Astrocyte (in vitro differentiated cells and primary cell): Measurements from ENCODE around the gene HOXD10.

Source experiments
- EZH2 ChIP-seq: IDR thresholded peaks from 2 replicates; pipeline ENCODE4 v1.6.1; 2012; ENCODE audit warnings: mild to moderate bottlenecking, low read length, inconsistent platforms; ENCODE audit not compliant: insufficient read depth
- TF ChIP-seq, protein P1 (sequence below): IDR thresholded peaks from 2 replicates; pipeline ENCODE4 v1.5.1; 2011; ENCODE audit warnings: low read depth, mild to moderate bottlenecking, inconsistent platforms, low read length, moderate library complexity; ENCODE audit not compliant: insufficient read depth

DNA sequence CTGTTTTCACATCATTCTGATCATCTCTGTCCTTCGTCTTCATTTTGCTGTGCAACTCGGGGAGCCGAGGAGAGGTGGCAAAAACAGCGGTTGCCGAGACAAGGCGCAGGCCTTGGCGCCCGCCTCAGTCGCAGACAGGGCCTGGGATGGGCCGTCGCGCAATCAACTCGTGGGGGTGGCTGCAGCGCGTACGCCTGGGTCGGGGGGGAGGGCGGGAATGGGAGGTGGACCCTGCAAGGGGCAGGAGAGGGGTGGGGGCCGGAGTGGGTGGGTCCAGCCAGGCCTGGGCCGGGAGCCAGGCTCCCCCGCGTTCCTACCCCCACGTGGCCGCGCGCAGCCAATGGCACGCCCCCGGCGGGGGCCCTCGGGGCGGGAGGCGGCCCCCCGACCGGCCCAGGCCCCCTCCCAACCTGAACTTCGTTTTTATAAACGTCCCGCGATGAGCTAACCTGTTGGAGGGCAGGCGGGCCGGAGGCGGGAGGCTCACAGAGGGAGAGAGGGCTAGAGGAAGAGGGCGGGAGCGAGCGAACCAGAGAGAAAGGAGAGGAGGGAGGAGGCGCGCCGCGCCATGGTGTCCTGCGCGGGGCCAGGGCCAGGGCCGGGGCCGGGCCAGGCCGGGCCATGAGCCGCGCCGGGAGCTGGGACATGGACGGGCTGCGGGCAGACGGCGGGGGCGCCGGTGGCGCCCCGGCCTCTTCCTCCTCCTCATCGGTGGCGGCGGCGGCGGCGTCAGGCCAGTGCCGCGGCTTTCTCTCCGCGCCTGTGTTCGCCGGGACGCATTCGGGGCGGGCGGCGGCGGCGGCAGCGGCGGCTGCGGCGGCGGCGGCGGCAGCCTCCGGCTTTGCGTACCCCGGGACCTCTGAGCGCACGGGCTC is 24.1 kb upstream of the HOXD10 start, which contains the start of gene HOXD13:
- TF ChIP-seq EZH2, result no peak
- TF ChIP-seq, protein P1, sequence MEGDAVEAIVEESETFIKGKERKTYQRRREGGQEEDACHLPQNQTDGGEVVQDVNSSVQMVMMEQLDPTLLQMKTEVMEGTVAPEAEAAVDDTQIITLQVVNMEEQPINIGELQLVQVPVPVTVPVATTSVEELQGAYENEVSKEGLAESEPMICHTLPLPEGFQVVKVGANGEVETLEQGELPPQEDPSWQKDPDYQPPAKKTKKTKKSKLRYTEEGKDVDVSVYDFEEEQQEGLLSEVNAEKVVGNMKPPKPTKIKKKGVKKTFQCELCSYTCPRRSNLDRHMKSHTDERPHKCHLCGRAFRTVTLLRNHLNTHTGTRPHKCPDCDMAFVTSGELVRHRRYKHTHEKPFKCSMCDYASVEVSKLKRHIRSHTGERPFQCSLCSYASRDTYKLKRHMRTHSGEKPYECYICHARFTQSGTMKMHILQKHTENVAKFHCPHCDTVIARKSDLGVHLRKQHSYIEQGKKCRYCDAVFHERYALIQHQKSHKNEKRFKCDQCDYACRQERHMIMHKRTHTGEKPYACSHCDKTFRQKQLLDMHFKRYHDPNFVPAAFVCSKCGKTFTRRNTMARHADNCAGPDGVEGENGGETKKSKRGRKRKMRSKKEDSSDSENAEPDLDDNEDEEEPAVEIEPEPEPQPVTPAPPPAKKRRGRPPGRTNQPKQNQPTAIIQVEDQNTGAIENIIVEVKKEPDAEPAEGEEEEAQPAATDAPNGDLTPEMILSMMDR, result no peak
